ENCODE measurements around the gene SKOR1.

The SKOR1 gene

DNA sequence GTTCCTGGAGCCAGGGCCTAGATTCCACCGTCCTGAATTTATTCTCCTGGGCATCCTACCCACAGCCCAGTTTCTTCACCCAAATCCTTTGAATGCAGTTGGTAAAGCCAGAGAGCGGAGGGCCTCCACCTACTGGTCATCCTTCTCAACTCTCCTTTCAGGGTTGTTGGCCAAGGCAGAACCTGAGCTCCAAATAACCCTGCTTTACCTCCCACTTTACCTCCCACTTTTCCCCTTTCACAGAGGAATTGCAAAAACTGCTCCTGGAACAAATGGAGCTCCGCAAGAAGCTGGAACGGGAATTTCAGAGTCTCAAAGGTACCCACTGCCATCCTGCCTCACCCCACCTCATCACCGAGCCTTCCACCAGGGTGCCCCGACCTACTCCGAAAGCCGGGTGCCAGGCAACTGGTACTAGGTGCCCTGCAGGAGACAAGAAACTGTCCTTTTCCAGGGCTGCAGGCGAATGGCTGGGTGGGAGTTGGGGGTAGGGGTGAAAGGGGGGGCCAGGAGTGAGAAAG, 6.8 kb downstream of the SKOR1 start:
- DNase-seq (ENCODE audit: low read depth in 2 of 2), result no peak

DNA sequence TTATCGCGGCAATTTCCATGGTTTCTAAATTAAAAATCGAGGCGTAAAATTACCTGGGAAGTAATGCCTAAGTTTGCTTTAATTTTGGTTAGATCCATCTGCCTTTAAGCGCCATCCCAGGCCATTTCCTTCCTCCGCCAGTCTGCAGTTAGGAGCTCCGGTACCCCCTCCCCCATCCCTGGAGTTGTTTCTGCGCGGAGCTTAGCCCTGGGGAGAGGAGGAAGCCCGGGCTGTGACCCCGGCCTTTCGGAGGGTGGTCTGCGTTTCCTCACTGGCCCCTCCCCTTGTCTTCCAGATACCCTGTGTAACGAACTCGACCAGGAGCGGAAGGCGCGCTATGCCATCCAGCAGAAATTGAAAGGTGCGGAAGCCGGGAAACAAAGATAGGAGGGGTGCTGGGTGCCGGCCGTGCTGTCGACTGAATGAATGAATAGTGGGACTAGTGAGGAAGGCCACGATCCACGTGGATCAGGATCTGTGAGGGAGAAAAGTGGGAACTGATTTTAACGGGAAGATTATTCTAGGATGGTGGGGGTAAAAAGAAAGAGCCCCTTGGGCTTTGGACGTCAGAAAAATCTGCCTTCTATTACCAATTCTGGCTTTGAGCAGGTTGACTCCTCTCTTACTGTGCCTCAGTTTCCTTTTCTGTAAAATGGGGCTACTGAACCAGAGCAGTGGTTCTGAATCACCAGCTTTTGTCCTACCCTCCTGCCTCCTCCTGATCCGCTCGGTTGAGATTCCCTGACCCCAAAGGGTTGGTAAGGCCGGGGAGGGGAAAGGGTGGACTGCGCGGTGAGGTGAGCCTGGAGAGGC, 7.8 kb downstream of the SKOR1 start:
- no peak for DNase-seq (ENCODE audit: low read depth in 2 of 2)

DNA sequence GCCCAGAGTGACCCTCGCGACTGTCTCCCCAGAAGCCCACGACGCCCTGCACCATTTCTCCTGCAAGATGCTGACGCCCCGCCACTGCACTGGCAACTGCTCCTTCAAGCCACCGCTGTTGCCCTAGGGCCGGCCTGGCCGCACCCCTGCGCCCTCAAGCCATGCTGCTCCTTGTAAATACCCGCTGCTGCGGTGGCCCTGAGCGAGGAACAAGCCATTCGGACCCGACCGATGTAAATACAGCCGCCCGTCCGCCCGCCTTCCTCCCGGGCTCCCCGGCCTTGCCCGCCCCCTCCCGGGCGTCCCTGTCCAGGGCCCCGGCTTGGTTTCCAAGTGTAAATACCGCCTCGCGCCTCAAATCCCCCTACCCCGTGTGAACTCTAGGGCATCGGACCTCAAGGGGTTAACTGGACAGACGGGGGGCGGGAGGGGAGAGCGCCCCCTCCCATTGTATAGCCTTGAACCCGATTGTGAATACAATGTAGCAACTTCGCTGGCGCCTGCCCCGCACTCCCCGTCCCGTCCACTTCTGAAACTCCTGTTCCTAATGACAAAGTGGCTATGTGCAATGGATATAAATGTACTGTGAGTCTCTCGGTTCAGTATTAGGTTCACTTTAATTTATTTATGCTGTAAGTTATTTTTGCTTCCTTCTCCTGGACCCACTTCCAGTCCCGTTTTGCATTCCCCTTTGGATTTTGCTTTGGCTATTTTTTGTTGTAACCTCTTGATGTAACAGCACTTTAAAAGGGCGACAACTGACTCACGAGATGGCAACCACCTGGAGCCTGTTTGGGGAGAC, 8.6 kb downstream of the SKOR1 start:
- DNase-seq (ENCODE audit: low read depth in 2 of 2), result no peak

DNA sequence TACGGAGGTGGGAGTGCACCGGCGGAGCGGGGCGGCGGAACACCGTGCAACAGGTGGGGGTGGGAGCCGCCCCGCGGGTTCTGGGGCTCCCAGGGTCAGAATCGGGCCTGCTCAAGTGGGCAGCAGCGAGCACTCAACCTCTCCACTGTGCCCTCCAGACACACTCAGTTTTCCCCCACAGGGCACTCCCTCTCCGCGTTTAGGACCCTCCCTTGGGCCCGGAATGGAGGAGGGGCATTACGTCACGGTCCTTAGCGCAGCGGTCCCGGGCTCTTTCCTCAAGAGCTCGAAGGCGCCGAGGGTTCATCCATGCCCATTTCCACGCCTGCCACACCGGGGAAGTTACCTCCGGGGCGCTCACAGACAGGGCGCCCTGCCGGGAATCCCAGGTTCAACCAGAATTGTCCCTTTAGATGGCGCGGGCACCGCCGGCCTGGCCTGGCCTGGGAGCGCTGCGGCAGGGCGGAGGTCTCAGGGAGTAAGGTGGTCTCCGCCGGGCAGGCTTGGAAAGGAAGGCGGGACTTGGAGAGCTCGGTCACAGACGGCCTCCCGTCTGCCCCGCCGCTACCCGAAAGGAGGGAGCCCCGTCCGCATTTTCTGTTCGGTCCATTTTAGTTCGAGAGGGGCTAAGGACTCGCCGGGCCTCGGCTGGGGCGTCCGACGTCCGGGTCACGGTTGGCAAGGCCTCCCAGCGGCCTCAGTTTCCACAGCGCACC, 9.4 kb downstream of the SKOR1 start:
- DNase-seq (ENCODE audit: low read depth in 2 of 2), result no peak

DNA sequence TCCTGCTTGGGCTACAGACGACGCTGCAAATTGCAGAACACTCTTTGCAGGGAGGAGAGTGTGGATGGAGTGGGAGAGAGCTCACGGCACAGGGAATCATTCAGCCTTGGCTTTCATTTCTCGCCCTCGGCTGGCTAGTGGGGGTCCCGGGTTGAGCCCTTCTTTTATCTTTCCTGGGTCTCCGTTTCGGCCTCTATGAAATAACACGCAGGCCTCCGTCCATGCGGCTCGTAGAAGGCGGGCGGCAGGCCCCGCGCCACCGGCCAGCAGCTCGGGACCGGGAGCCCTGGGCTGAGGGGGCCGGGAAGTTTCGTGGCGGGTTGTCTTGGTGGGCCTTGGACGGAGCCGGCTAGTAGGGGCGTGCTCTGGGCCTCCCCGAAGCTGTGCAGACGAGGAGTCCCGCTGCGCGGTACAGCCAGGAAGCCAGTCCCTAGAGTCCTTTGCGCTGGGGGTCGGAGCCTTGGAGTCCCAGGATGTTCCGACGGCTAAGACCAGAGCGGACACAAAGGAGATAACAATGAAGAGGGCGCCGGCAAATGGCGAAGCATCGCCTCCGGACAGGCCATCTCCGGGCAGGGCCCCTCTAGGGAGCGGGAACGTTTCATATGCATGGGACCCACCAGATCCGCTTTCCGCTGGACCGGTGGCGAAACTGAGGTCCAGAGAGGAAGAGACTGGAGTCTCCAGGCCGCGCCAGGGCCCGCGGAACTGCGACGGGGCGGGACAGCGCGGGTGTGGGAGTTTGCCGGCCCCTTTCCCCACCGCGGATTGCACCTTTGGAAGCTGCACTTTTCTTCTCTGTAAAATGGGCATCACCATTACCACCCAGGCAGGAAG, 10.2 kb downstream of the SKOR1 start:
- DNase-seq (ENCODE audit: low read depth in 2 of 2), result no peak

DNA sequence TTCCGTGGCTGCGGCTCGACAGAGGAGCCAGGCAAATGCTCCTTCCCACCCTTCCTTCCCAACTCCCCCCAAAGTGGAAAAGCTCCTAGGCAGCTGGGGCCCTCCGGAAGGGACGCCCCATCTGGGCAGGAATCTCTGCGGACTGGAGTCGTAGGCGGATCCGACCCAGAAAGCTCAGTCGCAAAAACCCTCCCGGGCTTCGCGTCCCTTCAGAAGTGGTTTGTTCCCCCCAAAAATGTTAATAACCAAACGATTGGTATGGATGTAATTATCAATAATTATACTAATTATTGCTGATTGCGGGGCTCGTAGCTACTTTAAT, 10.8 kb downstream of the SKOR1 start:
- DNase-seq (ENCODE audit: low read depth in 2 of 2), result no peak

DNA sequence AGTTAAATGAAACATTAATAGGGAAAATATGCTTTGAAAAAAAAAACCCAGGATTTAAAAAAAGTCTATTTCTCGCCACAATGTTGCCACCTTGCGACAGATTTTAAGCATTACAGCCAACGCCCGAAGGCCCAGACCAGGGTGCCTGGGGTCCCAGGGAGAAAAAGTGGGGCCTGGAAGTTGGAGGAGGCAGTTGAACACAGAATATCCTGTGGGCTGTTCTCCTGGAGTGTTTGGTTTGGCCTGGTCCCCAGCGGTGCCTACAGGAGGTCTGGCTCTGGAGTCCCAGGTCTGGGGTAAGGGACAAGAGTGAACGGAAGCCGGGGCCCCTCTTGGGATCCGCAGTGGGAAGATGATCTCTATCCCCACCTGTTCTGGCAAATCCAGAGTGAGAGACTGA, 11.2 kb downstream of the SKOR1 start:
- no peak for DNase-seq (ENCODE audit: low read depth in 2 of 2)

DNA sequence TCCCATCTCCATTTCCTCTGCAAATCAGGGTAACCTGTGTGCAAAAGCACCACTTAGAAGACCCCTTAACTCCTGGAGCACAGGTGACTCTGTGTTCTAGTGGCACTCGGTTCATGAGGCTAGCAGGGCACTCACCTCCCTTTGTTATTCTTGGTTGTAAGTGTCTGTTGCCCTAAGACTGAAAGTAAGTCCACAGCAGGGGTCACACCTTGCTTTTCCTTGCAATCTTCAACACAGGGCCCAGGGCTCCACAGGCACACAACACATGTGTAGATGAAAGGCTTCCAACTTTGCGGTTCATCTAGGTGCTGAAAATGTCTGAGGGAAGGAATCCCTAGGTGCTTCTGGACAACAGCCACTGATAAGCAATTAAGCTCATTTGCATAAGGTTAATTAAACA, 11.6 kb downstream of the SKOR1 start:
- no peak for DNase-seq (ENCODE audit: low read depth in 2 of 2)

DNA sequence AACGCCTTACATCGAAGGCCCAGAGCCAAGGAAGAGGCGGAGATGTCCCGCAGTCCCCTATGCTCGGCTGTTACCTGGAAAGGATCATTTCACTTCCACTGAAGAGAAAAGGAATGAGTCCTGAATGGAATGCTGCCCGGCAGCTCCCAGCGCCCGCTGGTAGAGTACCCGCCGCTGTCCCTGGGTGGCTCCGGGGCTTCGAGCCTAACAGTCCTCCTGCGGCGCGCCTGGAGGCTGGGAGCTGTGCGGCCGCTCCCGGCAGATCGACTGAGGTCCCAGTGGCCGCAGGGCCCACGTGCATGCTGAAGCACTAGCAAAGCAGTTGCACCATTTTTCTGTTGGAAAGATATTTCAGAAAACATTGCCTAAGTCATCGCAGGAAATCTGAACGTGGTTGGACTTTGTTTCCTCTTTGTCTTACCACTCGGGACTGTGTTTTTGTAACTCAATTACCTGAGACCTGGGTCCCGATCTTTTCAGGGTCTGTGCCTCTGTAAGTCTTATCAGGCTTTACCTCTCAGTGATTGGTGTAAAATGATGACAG, 13.6 kb downstream of the SKOR1 start:
- DNase-seq (ENCODE audit: low read depth in 2 of 2), result no peak

DNA sequence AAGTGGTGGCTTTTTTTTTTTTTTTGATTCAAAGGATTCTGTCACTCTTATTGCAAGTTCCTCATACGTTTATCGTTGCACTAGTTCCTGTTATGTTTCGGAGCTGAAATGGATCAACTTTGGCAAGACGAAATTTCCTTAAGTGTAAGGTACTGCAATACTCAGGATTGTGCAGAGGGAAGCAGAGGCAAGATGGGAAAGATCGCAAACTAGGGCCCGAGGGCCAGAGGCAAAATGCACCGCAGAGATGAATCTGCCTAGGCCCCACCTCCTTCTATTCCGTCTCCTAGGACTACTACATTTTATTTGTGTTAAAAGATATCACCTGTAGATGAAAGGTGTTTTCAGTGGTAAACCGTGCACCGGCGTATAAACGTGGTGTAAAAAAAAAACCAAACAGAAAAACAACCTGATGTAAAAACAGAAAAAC, 14.2 kb downstream of the SKOR1 start:
- no peak for DNase-seq (ENCODE audit: low read depth in 2 of 2)

DNA sequence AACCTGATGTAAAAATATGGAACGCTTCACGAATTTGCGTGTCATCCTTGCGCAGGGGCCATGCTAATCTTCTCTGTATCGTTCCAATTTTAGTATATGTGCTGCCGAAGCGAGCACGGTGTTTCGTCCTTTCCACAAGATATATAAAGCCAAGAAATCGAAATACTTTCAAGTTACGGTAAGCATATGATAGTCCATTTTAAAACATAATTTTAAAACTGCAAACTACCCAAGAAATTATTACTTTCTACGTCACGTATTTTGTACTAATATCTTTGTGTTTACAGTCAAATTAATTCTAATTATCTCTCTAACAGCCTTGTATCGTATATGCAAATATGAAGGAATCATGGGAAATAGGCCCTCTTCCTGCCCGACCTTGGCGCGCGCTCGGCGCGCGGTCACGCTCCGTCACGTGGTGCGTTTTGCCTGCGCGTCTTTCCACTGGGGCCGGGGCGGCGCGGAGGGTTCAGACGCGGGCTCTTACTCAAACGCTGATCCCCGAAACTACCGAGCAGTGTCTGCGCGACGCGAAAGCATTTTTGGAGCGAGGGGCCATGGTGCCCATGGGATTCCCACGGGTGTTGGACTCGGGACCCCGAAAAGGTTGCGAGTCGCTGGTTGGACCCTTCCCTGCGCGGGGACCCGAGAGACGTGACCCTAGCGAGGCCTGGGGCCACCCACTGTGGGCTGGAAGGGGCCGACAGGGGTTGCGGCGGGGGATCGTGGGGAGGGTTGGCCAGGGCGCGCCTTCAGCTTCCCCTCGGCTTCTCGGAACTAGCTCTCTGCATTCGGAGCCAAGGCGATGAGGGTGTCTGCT, 14.8 kb downstream of the SKOR1 start, which contains the start of gene RNU6-1:
Gene RNU6-1, minus strand, starts transcription at position 117 of the 820 bp plus-strand sequence.
- peak; percentile 92 for DNase-seq (ENCODE audit: low read depth in 2 of 2)

DNA sequence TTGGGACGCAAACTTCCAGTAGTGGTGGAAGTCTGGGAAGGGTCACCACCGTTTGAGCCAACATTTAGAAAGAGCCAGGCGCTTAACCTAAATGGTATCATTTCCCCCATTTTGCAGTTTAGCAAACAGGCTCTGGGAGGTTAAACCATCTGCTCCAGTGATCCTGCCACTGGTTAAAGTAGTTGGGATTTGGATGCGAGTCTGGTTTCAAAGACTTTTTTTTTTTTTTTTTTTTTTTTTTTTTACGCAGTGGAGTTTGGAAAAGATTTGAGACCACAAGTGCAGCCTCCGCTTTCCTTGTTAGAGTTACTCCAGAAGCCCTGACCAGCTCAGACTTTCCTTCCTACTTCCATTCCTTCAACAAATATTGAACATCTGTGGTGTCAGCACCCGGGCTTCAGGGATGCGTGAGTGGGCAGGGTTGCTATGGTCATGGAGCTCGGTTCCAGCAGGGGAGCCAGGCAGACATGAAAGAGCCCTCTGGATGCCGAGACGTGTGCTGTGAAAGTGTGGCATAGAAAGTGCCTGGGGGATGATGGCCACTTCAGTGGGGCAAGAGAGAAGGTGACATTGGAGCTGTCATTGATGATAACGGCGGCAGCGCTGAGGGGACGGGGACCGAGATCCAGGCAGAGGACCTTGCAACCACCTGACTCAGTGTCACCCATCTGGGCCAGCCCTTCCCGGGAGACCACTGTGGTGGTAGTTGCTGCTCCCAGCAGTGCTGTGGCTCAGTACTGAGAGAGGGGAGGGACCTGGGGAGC, 15.6 kb downstream of the SKOR1 start:
- DNase-seq (ENCODE audit: low read depth in 2 of 2), result no peak

DNA sequence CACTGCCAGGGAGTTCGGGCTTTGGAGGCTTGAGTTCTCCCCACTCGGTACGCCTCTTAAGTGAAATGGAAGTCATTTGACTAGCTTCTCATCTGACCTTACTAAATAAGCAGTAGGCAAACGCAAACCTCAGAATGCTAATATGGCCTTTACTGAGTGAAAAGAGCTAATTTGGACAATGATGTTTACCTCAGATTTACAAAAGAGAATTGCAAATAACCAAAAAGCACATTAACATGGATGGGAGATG, 16.1 kb downstream of the SKOR1 start:
- no peak for DNase-seq (ENCODE audit: low read depth in 2 of 2)

DNA sequence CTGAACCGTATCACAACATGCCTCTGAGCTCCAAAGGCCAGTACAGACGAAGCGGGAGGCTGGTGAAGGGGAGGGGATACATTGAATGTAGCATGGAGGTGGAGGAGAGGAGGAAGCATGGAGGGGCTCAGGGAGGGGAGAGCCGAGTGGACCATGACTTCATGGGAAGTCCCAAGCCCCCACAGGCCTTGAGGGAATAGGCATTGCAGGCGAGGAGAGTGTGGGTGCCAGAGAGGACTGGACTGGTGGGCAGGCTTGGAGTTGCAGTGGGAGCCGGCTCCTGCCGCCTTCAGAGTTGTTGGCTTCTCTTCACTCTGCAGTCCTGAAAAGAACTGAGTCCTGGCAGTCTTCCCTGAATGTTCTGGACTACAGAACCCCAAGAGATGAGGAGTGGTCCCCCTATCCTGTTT, 17.8 kb downstream of the SKOR1 start:
- no peak for DNase-seq (ENCODE audit: low read depth in 2 of 2)

DNA sequence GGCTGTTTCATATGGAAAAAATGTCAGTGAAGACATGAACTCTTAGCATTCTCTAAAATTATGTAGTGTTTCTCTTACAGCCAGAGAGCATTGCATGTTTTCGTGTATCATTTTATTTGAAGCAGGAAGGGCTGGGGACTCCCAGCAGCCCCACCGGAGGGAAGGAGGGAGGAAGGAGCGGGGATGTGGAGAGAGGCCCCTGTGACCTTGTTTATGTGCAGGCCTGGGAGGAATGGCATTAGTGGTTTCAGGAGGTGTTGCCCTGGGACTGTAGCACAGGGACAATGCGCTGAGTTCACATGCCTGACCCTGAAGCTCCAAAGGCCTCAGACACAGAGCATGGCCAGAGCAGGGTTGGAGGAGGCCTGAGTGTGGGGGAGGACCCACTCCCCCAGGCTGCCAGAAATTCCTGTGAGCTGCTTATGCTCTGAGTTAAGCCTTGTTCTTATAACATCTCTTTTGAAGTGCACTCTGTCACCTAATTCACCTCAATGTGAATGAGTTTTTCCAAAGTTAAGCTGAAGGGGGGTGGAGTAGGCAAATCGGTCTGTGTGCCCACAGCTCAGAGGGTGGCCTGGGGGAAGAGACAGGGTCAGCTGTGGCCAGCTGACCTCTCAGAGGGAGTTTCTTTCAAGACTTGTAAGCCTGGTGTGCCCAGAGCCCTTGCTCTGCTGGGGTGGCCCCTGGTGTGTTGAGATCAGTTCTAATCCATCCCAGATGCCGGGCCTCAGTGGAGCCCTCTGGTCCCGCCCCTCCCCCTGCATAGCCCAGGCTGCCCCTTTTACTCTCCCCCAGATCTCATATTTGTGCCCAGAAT, 18.5 kb downstream of the SKOR1 start:
- no peak for DNase-seq (ENCODE audit: low read depth in 2 of 2)

DNA sequence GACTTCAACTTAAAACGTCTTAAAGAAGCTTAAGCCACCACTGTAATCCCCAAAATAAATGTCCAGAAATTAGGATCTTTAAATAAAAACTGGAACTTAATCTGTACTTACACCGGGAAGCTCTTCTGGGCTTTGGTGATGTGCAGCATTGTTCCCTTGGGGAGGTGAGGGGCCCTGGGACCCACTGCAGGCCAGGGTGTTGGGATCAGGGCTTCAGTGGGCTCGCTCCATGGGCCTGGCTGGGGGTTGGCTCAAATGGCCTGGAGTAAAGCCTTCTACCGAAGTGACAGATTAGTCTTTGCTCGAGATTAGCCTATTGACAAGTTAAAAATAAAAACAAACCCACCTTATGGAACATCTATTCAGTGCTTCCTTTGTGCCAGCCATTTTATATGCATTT, 20.7 kb downstream of the SKOR1 start:
- DNase-seq (ENCODE audit: low read depth in 2 of 2), result no peak

DNA sequence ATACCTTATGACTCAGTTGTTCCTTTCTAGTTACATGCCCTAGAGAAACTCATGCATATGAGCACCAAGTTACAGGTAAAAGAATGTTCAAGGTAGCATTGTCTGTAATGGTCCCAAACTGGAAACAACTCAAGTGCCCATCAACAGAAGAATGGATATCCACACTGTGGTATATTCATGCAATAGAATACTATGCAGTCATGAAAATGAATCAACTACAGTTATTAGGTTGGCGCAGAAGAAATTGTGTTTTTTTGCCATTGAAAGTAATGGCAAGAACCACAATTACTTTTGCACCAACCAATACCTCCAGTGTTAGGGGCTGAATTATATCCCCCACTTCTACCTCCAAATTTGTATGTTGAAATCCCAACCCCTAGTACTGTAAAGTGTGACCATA, 24.2 kb downstream of the SKOR1 start:
- DNase-seq (ENCODE audit: low read depth in 2 of 2), result no peak

DNA sequence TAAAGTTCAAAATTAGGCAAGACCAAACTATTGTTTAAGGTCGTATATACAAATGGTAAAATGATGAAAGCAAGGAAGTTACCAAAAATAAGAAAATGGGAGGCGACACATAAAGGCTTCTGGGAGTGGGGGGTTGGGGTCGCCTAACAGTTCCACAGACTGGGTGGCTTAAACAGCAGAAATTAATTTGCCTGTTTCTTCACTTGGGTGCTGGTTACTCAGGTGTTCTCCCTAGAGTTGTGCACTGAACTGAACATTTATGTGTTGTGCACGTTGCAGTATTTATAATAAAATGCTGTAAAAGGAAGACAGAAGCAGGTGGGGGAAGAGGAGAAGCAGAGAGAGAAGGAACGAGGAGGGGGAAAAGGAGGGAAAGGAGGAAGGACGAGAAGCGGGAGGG, 25.0 kb downstream of the SKOR1 start:
- DNase-seq (ENCODE audit: low read depth in 2 of 2), result no peak

DNA sequence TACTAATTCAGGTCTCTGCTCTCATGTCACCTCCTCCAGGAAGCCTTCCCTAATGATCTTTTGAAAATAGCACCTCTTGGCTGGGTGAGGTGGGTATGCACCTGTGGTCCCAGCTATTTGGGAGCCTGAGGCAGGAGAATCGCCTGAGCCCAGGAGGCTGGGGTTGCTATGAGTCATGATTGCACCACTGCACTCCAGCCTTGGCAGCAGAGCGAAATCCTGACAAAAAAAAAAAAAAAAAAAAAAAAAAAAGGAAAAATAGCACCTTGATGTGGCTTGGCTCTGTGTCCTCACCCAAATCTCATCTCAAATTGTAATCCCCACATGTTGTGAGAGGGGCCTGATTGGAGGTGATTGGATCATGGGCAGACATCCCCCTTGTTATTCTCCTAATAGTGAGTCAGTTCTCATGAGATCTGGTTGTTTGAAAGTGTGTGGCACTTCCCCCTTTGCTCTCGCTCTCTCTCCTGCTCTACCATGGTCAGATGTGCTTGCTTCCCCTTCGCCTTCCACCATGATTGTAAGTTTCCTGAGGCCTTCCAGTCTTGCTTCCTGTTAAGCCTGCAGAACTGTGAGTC, 25.8 kb downstream of the SKOR1 start:
- no peak for DNase-seq (ENCODE audit: low read depth in 2 of 2)

Data from activated CD8-positive, alpha-beta memory T cell treated with anti-CD3 and anti-CD28 coated beads for 4 hours (primary cell).